ENCODE data around the gene ZNF439.

GRCh38 chr19:11902228-11902627, 53.7 kb downstream of the ZNF439 start:
- TF ChIP-seq, protein P1, sequence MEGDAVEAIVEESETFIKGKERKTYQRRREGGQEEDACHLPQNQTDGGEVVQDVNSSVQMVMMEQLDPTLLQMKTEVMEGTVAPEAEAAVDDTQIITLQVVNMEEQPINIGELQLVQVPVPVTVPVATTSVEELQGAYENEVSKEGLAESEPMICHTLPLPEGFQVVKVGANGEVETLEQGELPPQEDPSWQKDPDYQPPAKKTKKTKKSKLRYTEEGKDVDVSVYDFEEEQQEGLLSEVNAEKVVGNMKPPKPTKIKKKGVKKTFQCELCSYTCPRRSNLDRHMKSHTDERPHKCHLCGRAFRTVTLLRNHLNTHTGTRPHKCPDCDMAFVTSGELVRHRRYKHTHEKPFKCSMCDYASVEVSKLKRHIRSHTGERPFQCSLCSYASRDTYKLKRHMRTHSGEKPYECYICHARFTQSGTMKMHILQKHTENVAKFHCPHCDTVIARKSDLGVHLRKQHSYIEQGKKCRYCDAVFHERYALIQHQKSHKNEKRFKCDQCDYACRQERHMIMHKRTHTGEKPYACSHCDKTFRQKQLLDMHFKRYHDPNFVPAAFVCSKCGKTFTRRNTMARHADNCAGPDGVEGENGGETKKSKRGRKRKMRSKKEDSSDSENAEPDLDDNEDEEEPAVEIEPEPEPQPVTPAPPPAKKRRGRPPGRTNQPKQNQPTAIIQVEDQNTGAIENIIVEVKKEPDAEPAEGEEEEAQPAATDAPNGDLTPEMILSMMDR (IDR thresholded peaks at IDR 0.05) = no peak
- TF ChIP-seq POLR2A (IDR thresholded peaks at IDR 0.05) = no peak
